ENCODE data around the gene RAI1.
"Not testable (repeated sequence)": the region's sequence is repeated elsewhere in the genome, so short reads cannot be mapped to it uniquely, and the experiment has no call there.

The RAI1 gene

DNA sequence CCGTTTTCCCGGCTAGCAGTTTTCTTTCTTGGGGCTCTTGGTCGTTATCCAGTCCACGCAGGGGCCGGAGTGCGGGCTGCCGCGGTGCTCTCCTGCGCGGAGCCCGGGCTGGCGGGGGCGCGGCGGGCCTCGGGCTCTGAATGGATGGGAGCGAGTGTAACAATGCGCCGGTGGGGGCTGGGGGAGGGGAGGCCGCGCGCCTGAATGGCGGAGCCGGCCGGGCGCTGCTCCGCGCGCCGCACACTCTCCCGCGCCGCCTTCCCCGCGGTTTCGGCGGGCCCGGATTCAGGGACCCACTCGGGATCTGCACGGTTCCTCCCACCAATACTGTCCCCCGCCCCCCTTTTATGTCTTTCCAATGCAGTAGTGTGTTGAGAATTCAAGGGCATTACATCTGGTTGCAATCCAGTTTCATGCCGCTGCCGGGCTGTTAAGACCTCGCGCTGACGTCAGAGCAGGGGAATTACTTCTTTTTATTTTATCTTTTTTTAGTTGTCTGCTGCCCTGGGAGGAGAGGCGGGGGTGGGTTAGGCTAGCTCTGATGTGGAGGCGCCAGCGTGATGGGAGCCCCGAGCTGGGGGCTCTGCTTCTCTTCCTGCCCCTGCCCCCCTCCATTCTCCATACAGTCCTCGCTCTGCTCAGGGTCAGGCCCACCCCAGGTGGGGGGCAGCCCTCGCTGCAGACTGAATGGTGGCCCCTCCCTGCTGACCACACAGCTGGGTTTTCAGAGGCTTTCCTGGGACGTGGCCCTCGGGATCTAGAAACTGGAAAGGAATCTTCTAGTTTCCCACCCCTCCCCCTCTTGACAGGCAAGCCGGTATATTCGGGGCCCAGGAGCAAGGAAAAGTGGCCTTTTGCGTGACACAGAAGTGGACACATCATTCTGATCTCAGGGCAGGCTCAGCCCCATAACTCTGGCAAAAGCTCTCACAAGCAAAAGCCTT, 1.8 kb downstream of the RAI1 start:
- peak; percentile 93 for DNase-seq

DNA sequence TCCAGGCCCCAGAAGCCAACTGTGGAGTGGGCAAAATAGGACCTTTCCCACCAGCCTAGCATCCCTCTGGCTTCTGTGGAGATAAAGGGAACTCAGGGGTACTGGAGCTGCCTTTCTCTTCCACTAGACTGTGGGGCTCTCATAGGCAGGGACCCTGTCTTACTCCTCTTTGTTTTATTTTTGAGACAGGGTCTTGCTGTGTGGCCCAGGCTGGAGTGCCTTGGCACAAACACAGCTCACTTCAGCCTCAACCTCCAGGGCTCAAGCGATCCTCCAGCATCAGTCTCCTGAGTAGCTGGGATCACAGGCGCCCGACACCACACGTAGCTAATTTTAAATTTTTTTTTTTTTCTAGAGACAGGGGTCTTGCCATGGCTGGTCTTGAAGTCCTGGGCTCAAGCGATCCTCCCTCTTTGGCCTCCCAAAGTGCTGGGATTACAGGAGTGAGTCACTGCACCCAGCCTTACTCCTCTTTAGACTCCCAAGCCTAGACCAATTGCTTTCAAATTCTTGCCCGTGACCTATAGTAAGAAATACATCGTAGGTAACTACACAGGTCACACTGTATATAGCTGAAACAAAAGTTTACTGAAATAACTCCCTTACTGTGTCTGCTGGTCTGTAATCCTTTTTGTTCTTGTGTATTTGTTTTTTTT, 2.6 kb downstream of the RAI1 start:
- DNase-seq, result peak; percentile 34

DNA sequence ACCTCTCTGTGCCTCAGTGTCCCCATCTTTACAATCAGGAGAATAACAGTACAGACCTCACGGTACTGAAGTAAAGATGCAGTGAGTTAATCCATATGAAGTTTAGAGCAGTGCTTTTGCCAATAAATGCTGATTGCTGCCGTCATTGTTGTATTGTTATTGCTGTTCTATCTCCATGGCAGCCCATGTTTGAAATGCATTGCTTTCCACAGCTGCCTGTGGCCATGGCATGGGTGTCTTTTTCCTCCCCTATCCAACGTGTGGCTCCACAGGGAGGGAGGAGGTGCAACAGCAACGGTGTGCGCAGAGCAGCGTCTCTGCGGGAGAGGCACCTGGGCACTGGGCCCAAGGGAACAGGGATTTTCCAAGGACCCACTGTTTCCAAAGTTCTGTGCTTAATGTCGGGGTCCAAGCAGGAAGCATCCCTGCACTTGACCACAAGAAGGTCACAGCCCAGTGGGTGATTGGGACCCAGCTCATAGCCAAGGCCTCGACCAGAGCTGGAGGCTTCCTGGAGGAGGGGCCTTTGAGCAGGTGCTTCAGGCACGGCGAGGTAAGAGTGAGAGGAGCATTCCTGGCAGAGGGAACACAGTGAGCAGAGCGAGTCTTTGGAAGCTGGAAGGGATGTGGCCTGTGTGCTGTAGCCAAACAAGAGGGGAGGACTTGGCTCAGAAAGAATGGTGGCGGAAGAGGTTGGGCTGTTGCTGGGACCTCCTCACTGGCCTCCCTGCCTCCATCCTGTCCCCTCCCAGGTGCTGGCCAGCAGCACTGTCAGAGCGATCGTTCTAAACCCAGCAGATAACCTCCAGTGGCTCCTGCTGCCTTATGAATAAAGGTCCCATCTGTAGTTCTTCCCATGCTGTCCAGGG, 3.9 kb downstream of the RAI1 start:
- DNase-seq, result peak; percentile 54

GRCh38 chr17:17685775-17686291, 4.6 kb downstream of the RAI1 start:
- peak; percentile 81 for DNase-seq

DNA sequence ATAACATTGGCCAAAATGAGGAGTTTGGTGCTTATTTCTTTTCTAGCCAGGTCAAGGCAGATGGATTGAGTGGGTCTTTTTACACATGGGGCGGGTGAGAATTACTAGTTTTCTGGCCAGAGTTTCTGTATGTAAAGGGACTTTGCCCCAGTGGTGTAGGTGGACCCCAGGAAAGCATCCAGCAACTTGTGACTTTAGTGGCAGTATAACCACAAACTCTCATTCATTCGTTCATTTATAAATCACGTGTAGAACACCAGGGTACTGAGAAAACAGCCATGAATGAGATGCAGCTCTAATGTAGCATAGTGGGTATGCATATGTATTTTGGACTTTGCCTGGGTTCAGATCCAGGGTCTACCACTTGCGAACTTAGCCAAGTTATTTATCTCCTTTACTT, 8.1 kb downstream of the RAI1 start:
- DNase-seq, result no peak

DNA sequence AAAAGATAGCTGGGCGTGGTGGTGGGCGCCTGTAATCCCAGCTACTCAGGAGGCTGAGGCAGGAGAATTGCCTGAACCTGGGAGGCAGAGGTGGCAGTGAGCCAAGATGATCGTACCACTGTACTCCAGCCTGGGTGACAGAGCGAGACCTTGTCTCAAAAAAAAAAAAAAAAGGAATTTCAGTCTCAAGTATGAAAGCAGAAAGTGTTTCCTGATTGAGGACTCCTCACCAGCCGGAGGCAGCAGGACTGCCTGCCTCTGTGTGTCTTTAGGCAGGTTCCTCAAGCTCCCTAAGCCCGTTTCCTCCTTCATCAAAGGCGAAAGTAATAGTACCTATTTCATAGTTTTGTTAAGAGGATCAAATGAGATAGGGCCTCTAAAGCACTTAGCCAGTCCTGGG, 9.0 kb downstream of the RAI1 start:
- not testable (repeated sequence) for DNase-seq

DNA sequence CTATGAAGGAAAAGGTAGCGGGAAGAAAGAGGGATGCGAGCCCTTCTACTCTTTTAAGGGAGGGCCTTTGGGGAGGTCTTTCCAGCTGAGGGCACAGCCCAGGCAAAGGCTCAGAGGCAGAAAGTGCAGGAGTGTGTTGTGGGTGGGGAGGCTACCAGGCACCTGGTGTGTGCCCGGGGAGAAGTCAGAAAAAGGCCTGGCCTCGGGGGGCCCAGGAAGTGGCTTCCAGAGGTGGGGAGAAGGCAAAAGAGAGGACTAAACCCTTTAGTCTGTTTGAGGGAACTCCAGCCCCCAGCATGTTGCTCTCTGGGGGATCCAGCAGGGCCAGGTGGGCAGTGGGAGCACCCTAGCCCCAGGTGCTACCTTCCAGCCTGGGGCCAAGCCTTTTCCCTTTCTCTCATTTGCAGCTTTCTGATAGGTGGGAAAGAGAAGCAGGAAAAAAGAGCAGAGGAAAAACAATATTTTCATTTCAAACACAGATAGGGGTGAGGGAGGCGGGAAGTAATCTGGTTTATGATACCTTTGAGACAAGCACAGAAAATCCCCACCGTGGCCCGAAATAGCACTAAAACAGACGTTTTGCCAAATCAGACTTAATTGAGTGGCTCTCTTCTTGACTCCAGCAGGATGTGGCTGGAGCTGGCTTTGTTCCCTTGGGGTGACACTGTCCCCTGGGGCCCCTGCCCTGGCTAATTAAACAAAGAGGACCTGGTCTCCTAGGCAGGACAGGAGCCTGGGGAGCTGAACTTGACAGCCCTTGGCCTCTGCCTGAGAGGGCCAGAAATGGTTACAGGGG, 10.4 kb downstream of the RAI1 start:
- DNase-seq, result no peak

DNA sequence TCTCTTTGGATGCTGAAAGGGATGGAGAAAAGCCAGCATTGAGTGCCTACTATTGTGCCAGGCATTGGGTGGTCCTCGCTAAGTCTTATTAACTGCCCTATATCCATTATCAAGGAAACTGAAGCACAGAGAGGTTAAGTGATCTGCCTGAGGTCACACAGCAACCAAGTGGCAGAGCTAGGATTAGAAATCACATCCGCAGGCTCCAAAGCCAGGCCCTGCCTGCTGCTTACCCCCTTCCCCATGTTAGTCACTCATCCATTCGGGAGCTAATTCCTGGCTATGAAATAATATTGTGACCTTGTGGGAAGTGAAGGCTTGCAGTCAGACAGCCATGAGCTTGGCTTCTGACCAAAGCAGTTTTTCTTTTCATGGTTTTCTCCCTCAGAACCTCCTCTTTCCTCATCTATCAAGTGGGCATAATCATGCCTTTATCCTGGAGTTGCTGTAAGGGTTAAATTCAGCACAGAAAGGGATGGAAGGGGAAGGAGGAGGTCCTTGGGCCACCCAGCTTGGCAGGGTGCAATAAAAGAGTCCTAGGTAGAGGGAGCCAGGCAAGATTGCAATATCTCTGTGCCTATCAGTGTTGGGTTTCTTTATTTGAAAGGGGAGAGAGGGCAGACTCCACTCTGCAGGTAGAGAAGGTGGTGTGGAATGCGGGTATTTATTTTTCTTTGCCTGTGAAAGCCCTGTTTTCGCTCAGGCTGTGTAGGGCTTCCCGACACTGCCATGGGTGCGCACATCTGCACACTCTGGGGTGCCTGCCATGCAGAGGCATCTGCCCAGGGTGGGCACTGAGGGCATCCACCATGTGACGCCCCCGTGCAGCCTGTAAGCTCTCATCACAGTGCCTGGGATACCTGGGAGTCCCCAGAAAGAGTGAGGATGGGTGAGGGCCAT, 11.3 kb downstream of the RAI1 start:
- DNase-seq, result no peak

- no peak for DNase-seq
These were observed 12.3 kb downstream of the RAI1 start for GRCh38 chr17:17693253-17694168.

- DNase-seq, result peak; percentile 80
These were observed 13.2 kb downstream of the RAI1 start for GRCh38 chr17:17694169-17695081.

GRCh38 chr17:17696085-17696484, 14.8 kb downstream of the RAI1 start:
- DNase-seq, result peak; percentile 55

DNA sequence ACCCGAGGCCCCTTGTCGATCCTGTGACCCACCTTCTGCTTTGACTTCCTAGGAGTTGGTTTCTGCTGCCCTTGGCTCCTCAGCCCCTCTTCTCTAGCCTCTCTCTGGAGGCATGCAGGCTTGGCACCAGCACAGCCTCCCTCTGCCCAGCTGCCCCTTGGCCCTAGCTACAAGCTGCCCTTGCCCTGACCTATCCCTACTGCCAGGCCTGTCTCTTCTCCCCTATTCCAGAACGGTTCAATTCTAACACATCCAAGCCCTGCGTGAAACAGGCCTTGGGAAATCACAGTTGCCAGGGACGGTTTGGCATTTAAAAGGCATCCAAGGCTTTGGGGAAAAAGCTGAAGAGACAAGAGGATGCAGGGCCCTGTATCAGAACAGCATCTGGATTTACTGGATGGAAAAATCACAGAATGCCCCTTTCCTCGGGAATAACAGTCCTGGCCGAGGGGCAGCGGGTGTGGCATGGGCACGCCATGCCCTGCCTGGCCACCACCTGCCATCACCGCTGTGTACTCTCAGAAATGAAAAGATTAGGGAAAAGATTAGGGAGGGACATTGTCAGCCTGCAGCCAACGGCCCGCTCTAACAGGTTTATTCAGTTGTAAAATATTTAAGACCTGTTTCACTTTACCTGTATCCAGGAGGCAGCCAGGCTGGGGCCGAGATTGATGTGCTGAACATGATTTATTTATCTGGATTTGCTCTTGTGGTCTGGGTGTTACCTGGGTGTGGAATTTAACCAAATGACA, 15.8 kb downstream of the RAI1 start:
- no peak for DNase-seq

- DNase-seq, result no peak
These were observed 17.1 kb downstream of the RAI1 start for GRCh38 chr17:17698371-17698770.

GRCh38 chr17:17698869-17699351, 17.7 kb downstream of the RAI1 start:
- DNase-seq, result peak; percentile 68

GRCh38 chr17:17699491-17699890, 18.2 kb downstream of the RAI1 start:
- DNase-seq, result peak; percentile 53

GRCh38 chr17:17700251-17700969, 19.2 kb downstream of the RAI1 start:
- no peak for DNase-seq

DNA sequence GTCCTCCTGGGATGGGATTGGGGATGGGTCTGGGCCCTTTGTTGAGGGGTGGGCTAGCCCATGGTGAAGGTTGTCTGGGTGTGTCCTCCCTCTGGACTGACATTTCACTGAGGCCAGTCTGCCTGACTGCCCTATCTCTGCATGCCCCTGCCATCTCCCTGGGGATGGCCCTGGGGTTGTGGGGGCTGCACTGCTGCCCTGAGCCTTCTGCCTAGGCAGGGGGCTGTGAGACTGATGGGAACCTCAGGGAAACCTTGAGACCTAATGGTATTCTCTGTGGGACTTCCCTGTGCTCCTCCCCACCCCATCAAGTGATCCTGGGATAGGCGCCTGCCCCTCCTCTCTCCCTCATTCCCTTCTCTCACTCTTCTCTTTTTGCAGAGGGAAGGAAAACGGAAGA, 19.9 kb downstream of the RAI1 start:
- no peak for DNase-seq

Measured in fibroblast of skin of right biceps (primary cell).